ENCODE data around the gene SARS2.

The SARS2 gene

DNA sequence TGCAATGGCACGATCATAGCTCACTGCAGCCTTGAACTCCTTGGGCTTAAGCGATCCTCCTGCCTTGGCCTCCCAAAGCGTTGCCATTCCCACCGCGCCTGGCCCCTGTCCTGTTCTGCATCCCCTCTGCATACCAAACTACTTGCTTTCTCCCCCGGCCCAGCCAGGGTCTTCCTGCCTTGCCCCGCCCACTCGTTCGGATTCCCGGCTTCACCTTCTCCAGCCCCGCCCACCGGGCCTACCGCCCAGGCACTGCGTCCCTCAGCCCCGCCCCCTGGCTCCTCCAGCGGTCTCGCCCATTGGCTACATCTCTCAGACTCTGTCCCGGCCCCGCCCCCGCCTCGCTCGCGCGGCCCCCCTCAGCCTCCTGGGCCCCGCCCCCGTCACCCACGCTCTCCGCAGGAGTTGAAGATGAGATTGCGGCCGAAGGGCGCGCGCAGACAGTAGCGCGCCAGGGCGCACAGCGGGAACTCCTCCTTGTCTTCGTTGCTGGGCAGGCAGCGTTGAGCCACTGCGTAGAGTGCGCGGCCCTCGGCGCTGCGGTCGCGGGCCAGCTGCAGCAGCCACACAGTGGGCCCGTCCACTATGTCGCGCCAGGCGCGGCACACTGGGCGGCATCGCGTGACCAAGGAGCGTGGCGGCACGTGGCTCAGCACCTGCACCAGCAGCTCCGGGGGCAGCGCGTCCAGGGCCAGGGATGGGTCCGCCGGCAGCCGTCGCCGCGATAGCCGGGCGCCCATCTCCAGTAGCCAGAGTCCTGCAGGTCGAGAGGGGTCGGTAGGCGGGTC is 19.2 kb upstream of the SARS2 start:
- Histone ChIP-seq H3K4me3 (ENCODE audit: severe bottlenecking) (no peak overlapping the region), H3K9me3 (ENCODE audit: severe bottlenecking) (no peaks in the 10 kb centered on the region), H3K27ac (ENCODE audit: poor library complexity, severe bottlenecking) (no peak overlapping the region), H3K4me1 (ENCODE audit: insufficient read depth, poor library complexity, severe bottlenecking) (no peaks in the 10 kb centered on the region), H3K36me3 (ENCODE audit: low read depth) (no peaks in the 10 kb centered on the region), H3K27me3 (ENCODE audit: insufficient read depth, poor library complexity, severe bottlenecking) (no peaks in the 10 kb centered on the region)
- TF ChIP-seq, protein P1, sequence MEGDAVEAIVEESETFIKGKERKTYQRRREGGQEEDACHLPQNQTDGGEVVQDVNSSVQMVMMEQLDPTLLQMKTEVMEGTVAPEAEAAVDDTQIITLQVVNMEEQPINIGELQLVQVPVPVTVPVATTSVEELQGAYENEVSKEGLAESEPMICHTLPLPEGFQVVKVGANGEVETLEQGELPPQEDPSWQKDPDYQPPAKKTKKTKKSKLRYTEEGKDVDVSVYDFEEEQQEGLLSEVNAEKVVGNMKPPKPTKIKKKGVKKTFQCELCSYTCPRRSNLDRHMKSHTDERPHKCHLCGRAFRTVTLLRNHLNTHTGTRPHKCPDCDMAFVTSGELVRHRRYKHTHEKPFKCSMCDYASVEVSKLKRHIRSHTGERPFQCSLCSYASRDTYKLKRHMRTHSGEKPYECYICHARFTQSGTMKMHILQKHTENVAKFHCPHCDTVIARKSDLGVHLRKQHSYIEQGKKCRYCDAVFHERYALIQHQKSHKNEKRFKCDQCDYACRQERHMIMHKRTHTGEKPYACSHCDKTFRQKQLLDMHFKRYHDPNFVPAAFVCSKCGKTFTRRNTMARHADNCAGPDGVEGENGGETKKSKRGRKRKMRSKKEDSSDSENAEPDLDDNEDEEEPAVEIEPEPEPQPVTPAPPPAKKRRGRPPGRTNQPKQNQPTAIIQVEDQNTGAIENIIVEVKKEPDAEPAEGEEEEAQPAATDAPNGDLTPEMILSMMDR (IDR thresholded peaks at IDR 0.05; ENCODE audit: poor library complexity, severe bottlenecking): no peak
- DNase-seq (ENCODE audit: low spot score) (peak; percentile 84), ATAC-seq (ENCODE audit: low read depth) (peak; percentile 70)

DNA sequence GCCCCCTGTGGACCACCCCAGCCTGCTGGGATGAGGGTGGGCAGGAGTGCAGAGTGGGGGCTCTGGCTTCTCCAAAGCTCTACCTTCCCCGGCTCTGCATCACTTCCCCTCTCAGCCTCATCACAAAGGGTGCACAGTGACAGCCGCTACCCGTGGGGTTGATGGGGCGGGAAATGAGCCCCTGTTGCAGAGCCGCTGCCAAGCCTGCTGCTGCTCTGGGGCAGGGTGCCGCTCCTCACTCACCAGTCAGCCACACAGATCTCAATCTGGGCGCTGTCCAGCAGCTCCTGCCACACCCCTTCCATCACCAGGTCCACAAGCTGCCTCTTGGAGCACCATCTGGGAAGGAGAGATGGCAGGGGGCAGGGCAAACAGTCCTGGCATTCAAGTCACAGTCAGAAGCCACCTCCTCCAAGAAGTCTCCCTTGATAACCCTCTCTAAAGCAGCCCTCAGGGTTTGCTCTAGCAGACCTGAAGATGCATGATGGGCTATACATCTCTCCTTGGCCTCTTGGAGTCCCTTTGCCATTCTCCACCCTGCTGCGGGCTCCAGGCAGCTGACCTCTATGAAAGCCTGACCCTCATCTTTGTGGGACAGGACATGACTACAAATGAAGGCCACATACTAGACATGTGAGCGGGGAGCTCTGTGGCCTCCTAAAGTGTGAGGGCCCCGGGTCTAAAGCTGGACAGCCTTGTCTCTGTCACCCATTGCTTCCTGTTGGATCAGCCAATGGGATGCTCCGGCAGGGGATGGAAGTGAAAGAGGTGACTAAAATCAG is 15.9 kb upstream of the SARS2 start:
- Histone ChIP-seq H3K36me3 (ENCODE audit: low read depth) (no peaks in the 10 kb centered on the region), H3K27ac (ENCODE audit: poor library complexity, severe bottlenecking) (no peak overlapping the region), H3K27me3 (ENCODE audit: insufficient read depth, poor library complexity, severe bottlenecking) (no peaks in the 10 kb centered on the region), H3K4me3 (ENCODE audit: severe bottlenecking) (no peak overlapping the region), H3K4me1 (ENCODE audit: insufficient read depth, poor library complexity, severe bottlenecking) (no peaks in the 10 kb centered on the region), H3K9me3 (ENCODE audit: severe bottlenecking) (no peaks in the 10 kb centered on the region)
- ATAC-seq (ENCODE audit: low read depth) (no peak), DNase-seq (ENCODE audit: low spot score) (no peak)
- TF ChIP-seq, protein P1 (IDR thresholded peaks at IDR 0.05; ENCODE audit: poor library complexity, severe bottlenecking): no peak

DNA sequence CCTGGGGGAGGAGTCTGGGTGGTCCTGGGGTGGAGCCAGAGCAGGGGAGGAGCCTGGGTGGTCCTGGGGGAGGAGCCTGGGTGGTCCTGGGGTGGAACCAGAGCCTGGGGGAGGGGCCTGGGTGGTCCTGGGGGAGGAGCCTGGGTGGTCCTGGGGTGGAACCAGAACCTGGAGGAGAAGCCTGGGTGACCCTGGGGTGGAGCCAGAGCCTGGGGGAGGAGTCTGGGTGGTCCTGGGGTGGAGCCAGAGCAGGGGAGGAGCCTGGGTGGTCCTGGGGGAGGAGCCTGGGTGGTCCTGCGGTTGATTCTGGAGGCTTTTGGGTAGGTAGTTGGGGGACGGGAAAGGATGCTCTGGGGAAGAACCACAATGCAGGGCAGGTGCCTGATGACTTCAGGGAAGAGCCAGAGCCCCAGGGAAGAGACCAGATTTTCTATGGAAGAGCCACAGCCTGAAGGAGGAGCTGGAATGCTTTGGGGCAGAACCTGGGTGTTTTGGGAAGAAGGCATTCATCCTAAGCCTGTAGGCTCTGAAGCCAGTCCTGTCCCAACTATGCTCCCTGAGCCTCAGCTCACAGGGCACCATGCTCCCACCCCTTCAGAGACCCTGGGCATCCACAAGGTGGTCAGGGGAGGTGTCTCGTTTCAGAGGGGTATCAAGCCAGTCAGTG is 15.1 kb upstream of the SARS2 start:
- no peaks in the 10 kb centered on the region for H3K9me3 ChIP-seq (ENCODE audit: severe bottlenecking)
- no peak overlapping the region for H3K4me3 ChIP-seq (ENCODE audit: severe bottlenecking)
- no peaks in the 10 kb centered on the region for H3K36me3 ChIP-seq (ENCODE audit: low read depth)
- no peaks in the 10 kb centered on the region for H3K4me1 ChIP-seq (ENCODE audit: insufficient read depth, poor library complexity, severe bottlenecking)
- TF ChIP-seq, protein P1 (IDR thresholded peaks at IDR 0.05; ENCODE audit: poor library complexity, severe bottlenecking): no peak
- no peaks in the 10 kb centered on the region for H3K27me3 ChIP-seq (ENCODE audit: insufficient read depth, poor library complexity, severe bottlenecking)
- ATAC-seq (ENCODE audit: low read depth) (no peak), DNase-seq (ENCODE audit: low spot score) (no peak)
- H3K27ac ChIP-seq (ENCODE audit: poor library complexity, severe bottlenecking): no peak overlapping the region

DNA sequence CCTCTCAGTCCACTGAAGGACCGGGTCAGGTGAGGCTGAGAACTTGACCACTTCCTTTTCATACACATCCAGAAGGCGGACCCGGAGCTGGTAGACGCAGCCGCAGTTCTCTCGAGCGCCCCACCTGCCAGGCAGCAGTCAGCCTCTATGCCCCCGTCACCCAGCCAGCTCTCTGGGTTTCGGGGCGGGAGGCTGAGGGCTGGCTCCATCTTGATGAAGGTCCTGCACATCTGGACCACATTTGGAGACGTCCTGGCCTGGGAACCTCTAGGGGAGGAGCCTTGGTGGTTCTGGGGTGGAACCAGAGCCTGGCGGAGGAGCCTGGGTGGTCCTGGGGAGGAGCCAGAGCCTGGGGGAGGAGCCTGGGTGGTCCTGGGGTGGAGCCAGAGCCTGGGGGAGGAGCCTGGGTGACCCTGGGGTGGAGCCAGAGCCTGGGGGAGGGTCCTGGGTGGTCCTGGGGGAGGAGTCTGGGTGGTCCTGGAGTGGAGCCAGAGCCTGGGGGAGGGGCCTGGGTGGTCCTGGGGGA is 14.5 kb upstream of the SARS2 start:
- ATAC-seq (ENCODE audit: low read depth): no peak
- no peaks in the 10 kb centered on the region for H3K36me3 ChIP-seq (ENCODE audit: low read depth)
- no peak for DNase-seq (ENCODE audit: low spot score)

More for the DNA sequence above, 14.5 kb upstream of the SARS2 start:
- H3K9me3 ChIP-seq (ENCODE audit: severe bottlenecking): no peaks in the 10 kb centered on the region
- no peak overlapping the region for H3K4me3 ChIP-seq (ENCODE audit: severe bottlenecking)
- H3K4me1 ChIP-seq (ENCODE audit: insufficient read depth, poor library complexity, severe bottlenecking): no peaks in the 10 kb centered on the region
- TF ChIP-seq, protein P1 (IDR thresholded peaks at IDR 0.05; ENCODE audit: poor library complexity, severe bottlenecking): no peak
- no peaks in the 10 kb centered on the region for H3K27me3 ChIP-seq (ENCODE audit: insufficient read depth, poor library complexity, severe bottlenecking)
- H3K27ac ChIP-seq (ENCODE audit: poor library complexity, severe bottlenecking): no peak overlapping the region

Measured in RWPE2 (cell line).